Left ventricle myocardium superior (tissue), 1 donor: ENCODE measurements around the gene ZBTB49. TPM values are rescaled to one million over a fixed set of nuclear protein-coding genes. Genes with fewer than 3 reads are reported as not detected.
"Not testable (repeated sequence)": the region's sequence is repeated elsewhere in the genome, so short reads cannot be mapped to it uniquely, and the experiment has no call there.

Experiments
- ATAC-seq: fragments of 200-7000 bp; cut with Tn5 transposase; one replicate; pipeline ENCODE4 v1.9.1; 2020; ENCODE audit warnings: mild to moderate bottlenecking, moderate library complexity
- DNase-seq: peaks from one replicate; pipeline ENCODE4 v3.0.0-alpha.2; 2020
- intact Hi-C: fragments of 100-400 bp; cut with micrococcal nuclease; formaldehyde crosslinking; loops from one replicate; pipeline ENCODE4 v1.11.0; 2022
- total RNA-seq: library from RNA; stranded (reverse); fragmentation: NEBNext Ultra II Directional; extraction: Animal tissue kit (Norgen Biotek cat#: 25700); gene quantifications from one replicate; pipeline ENCODE4 v1.2.1, GENCODE V29; 2021
- donor health status: DM: no; HTN: yes; CAD: no; lungs with severe emphysema.

ZBTB49 gene
- total RNA-seq, 1 donor from 2014 or later, result 3.8 TPM

GRCh38 chr4:4344915-4345527 is 55.0 kb downstream of the ZBTB49 start:
- DNase-seq (no peak), ATAC-seq (no peak)
- intact Hi-C loops, result no loop called here

GRCh38 chr4:4347585-4347984 is 57.5 kb downstream of the ZBTB49 start:
- ATAC-seq, result no peak
- intact Hi-C loops, result no loop called here
- DNase-seq, result no peak

- DNase-seq, ATAC-seq, intact Hi-C loops: not testable (repeated sequence)
Observed at GRCh38 chr4:4348585-4348984, 58.5 kb downstream of the ZBTB49 start.

DNA sequence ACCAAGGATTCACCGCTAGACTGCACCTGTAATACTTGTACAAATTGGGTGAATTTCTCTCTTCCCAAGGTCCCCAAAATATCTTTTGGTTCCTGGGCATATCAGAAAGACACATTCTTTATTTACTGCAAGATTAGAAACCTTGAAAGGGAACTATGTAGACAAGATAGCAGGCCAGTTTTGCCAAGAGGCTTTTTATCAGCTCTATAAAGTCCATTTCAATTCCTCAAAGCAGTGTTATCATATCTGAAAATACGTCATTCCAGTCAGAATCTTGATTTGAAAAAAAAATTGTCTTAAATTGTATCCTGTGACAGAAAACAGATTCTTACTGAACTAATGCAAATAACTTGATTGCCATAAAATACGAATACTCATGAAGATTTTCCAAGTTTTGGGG is 59.8 kb downstream of the ZBTB49 start:
- ATAC-seq (no peak), DNase-seq (no peak)
- intact Hi-C loops, result no loop called here

DNA sequence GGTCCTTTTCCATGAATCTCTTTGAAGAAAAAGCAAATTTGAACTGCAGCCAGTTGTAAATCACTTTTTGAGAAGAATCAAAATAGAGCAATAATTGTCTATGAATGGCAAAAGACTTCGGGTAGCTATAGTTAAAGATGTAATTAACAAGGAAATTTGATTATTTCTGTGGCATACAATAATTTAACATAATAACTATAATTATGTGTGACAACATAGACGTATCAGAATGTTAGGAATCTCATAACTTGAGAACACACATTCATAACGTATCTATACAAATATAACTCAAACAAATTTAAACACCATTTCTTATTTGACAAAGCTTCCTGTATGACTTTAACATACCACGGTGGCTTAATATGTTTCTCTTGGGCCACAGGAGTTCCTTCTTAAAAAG is 60.9 kb downstream of the ZBTB49 start:
- ATAC-seq (no peak), DNase-seq (no peak)
- intact Hi-C loops, result no loop called here

GRCh38 chr4:4355302-4355701 is 65.3 kb downstream of the ZBTB49 start:
- DNase-seq (no peak), ATAC-seq (no peak)
- intact Hi-C loops, result no loop called here

DNA sequence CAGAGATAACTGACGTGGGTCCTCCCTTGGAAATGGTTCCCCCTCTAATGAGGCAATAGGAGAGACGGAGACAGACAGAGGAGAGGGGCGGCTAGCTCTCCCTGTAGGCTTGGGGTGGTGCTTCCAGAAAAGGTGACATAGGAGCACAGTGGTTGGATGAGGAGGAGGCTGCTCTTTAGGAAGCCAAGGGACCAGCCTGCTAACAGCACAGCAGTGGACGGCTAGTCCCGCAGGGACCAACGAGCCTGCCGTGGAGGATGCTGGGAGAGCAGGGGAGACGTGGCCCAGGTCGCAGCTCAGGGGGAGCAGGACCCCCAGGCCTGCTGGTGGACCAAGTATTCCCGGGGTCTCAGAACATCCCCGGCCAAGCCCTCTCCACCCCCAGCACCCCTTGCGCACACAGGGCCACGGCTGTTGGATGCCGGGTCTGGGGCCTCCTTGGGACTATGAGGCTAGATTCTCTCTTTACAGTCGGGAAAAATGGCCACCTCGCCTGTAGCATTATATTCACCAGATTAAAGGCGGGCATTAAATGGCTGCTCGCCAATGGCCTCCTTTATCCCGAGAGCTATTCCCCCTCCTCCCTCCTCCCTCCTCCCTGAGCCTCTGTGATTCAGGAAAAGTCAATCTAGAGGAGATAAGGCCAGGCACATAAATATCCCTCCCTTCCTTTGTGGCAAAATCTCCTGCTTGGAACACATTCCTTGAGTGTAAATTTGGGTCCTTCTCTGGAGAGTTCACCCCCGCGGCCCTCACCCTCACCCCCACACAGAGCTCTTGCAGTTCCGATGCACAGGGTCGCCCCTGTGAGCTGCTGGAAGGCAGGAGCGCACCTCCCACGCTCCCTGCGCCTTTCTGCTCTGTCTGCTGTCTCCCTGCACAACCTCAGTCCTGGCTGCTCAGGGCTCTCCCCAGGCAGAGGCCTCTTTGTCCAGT is 66.3 kb downstream of the ZBTB49 start:
- intact Hi-C loops, result no loop called here
- ATAC-seq (no peak), DNase-seq (no peak)

- intact Hi-C loops, result no loop called here
- DNase-seq, result no peak
- ATAC-seq, result no peak
Observed at GRCh38 chr4:4358093-4358854, 68.2 kb downstream of the ZBTB49 start.

DNA sequence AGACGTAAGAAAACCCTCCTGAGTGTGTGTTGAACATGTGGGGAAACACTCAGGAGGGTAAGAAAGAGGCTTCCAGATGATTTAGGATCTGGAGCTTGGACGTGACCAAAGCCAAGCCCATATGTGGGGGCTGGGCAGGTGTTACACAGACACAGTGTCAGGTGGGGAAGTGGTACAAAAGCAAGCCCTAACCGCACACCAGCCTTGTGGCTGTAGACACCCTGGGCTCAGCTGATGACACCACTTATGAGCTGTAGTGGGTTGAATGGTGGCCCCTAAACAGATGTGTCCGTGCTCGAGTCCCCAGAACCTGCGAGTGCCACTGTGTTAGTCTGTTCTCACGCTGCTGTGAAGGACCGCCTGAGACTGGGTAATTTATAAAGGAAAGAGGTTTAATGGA is 71.8 kb downstream of the ZBTB49 start:
- DNase-seq (no peak), ATAC-seq (no peak)
- intact Hi-C loops, result no loop called here

- intact Hi-C loops, result no loop called here
- DNase-seq (no peak), ATAC-seq (no peak)
Observed at GRCh38 chr4:4362991-4363697, 73.1 kb downstream of the ZBTB49 start.

DNA sequence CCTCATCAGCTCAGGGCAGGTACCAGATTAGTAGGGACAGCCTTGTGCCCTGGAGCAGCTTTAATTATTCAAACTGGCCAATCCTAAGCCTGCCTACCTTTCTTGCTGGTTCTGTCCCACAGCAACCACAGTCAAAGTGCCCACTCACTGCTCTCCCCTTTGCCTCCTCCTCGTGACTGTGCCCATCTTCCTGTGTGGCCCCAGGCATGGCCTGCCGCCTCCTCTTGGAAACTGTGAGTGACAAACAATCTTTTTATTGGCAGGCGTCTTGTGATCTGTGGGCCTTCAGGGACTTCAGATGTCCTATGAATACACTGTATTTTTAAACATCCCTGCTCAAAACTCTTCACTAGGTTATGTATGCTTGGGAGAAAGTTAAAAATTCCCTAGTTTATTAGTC is 74.0 kb downstream of the ZBTB49 start:
- no peak for ATAC-seq
- no peak for DNase-seq
- intact Hi-C loops, result no loop called here

DNA sequence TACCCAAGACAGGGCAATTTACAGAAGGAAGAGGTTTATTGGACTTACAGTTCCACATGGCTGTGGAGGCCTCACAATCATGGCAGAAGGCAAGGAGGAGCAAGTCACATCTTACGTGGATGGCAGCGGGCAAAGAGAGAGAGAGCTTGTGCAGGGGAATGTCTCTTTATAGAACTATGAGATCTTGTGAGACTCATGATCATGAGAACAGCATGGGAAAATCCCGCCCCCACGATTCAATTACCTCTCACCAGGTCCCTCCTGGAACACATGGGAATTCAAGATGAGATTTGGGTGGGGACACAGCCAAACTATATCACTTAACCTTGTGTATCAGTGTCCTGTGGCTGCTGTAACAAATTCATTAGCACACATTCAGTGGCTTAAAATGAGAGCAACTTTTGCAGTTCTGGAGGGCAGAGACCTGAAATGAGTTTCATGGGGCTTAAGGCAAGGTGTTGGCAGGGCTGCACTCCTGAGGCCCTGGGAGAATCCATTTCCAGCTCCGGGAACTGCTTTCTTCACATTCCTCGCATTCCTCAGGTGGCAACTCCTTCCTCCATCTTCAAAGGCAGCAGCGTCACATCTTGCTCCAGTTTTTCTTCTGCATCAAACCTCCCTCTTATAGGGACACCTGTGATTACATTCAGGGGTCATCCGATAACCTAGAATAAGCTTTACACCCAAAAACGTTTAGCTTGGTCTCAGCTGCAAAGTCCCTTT is 74.6 kb downstream of the ZBTB49 start:
- ATAC-seq (no peak), DNase-seq (no peak)

DNA sequence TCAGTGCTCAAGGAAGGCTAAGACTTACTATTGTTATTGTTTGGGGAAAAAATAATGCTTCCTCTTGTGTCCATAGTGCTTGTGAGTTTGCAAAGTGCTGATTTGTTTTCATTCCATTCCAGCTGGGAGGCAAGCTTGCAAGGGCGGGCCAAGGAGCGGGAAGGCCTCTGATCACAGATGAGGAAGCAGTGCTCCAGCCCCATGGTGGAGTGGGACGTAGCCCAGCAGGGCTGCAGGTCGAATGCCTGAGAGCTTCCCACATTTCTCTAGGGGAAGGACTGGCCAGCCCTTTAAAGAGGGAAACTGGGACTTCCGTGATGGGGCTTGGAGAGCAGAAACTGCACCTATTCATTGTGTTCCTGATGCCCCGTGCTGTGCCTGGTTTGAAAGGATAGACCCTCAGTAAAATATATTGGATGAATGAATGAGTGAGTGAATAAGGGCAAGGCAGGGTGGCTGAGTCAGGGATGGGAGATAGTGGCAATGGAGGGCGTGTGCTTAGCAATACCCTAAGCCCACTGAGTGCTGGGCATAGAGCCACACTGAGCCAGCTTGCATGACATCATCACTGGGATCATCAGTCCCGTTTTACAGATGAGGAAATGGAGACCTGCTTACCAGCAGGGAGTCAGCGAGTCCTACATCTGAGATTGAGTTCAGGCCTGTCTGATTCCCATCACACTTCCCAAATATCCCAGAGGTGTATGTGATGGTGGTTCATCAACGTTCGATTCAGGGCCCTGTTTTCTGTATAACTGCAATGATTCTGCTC is 78.9 kb downstream of the ZBTB49 start:
- intact Hi-C loops, result no loop called here
- DNase-seq (no peak), ATAC-seq (no peak)

More for the DNA sequence above, 74.6 kb downstream of the ZBTB49 start:
- intact Hi-C loops, result no loop called here

Other genes with a start within 250 kb of the ZBTB49 start
- not detected for gene OTOP1, start 63.3 kb upstream of the ZBTB49 start, total RNA-seq
- 9.5 TPM for gene TMEM128, start 42.0 kb upstream of the ZBTB49 start, total RNA-seq
- 10.0 TPM for gene LYAR, start 97 bp upstream of the ZBTB49 start, total RNA-seq
- 12.2 TPM for gene NSG1, start 96.9 kb downstream of the ZBTB49 start, total RNA-seq